ENCODE measurements around the gene CCL23.

Gene CCL23

GRCh38 chr17:35968520-35969054 lies 49.2 kb downstream of the CCL23 start:
- DNase-seq: no peak

DNA sequence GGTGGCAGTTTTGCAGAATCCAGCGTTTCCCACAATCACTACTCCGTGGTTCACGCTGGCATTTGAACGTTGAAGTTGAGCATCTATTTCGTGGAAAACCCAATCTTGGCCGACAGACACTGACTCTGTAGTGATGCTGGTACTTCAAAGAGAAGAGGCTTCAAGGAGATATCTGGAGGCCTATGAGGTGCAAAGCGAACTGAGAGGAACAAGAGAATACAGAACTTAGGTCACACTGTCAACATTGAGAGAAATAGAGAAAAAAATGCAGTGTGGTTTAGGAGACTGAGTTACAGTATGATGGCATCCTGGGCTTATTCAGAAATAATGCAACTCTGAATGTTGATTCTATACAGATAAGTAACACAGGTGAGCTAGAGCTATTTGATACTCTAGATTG lies 52.5 kb downstream of the CCL23 start:
- no peak for DNase-seq

- no peak for DNase-seq
Observed at GRCh38 chr17:35963663-35964062, 54.1 kb downstream of the CCL23 start.
